NT2/D1 (cell line): Measurements from ENCODE around the gene BCL2L12.

Experiments
- YY1 ChIP-seq: IDR thresholded peaks from 2 replicates; pipeline ENCODE4 v1.6.1; 2011; ENCODE audit not compliant: insufficient read length, insufficient read depth
- ZNF274 ChIP-seq: IDR thresholded peaks from 2 replicates; pipeline ENCODE4 v1.6.1; 2011; ENCODE audit warnings: mild to moderate bottlenecking, low read depth, low read length

DNA sequence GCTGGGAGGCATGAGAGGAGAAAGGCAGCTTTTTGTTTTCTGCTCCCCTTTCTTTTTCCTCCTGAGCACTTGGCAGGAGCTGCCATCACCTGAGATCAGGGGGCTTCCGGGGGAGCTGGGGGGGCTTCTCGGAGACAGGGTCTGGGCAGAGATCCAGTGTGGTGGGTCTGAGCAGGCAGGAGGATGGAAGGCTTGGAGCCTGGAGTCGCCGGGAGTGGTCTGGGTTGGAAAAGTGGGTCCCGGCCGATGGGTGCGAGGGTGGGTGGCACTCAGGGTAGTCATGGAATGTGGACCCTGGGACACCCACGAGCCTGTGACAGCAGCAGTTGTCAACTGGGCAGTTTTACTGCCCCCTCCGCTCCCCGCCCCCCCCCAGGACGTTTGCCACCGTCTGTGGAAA is 21.4 kb downstream of the BCL2L12 start:
- TF ChIP-seq YY1 = no peak
- TF ChIP-seq ZNF274 = no peak
